Measurements from ENCODE around the gene TOR1B. TPM values are rescaled to one million over a fixed set of nuclear protein-coding genes. Genes with fewer than 3 reads are reported as not detected.

The TOR1B gene
- total RNA-seq, 2 experiments from 2014 or later: 13.3 to 14.9 TPM

DNA sequence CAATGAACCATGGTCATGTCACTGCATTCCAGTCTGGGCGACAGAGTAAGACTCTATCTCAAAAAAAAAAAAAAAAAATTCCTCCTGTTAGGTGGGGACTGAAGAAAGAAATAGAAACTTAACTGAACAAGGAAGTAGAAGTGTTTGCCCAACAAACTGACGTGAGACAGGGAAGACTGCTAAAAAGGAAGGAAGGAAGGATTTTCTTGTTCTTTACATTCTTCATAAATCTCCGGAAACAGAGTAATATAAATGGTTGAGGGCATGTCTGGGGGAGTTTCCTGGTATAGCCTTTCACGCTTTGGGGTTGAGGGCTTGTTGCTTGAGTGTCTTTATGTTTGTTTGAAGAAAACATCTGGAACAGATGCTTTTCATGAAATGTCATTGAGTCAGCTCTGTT is 3.1 kb downstream of the TOR1B start:
- no peak overlapping the region for H2AFZ ChIP-seq (ENCODE audit: low read length)
- H3K4me3 ChIP-seq (ENCODE audit: low read depth, low read length, poor library complexity, severe bottlenecking): no peak overlapping the region
- no peak overlapping the region for H3K27ac ChIP-seq (ENCODE audit: low read depth, low read length, poor library complexity, severe bottlenecking)
- TF ChIP-seq, protein P1, sequence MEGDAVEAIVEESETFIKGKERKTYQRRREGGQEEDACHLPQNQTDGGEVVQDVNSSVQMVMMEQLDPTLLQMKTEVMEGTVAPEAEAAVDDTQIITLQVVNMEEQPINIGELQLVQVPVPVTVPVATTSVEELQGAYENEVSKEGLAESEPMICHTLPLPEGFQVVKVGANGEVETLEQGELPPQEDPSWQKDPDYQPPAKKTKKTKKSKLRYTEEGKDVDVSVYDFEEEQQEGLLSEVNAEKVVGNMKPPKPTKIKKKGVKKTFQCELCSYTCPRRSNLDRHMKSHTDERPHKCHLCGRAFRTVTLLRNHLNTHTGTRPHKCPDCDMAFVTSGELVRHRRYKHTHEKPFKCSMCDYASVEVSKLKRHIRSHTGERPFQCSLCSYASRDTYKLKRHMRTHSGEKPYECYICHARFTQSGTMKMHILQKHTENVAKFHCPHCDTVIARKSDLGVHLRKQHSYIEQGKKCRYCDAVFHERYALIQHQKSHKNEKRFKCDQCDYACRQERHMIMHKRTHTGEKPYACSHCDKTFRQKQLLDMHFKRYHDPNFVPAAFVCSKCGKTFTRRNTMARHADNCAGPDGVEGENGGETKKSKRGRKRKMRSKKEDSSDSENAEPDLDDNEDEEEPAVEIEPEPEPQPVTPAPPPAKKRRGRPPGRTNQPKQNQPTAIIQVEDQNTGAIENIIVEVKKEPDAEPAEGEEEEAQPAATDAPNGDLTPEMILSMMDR (conservative IDR thresholded peaks at IDR 0.05; ENCODE audit: low read length): no peak
- no peak for TF ChIP-seq EZH2phosphoT487 (IDR thresholded peaks at IDR 0.05; ENCODE audit: borderline replicate concordance, low read depth, low read length)
- H3K4me2 ChIP-seq (ENCODE audit: low read length): no peak overlapping the region
- peaks cover 11% of the 10 kb centered on the region for H3K4me1 ChIP-seq (ENCODE audit: insufficient read depth, low read length, poor library complexity, severe bottlenecking)
- H3K79me2 ChIP-seq (ENCODE audit: insufficient read depth, low read depth, low read length): peaks cover 11% of the 10 kb centered on the region
- H3K9me2 ChIP-seq (ENCODE audit: insufficient read depth, low read length): no peaks in the 10 kb centered on the region
- H3K36me3 ChIP-seq (ENCODE audit: insufficient read depth, low read length): peaks cover 55% of the 10 kb centered on the region
- H3K9me3 ChIP-seq (ENCODE audit: low read length): no peaks in the 10 kb centered on the region
- intact Hi-C loops (cut with micrococcal nuclease; ENCODE audit: unreplicated experiment): no loop called here
- BruUV-seq (replicated peaks): no TSS peak
- ChIA-PET POLR2A (interaction anchor here (0.5 to 0.6 kb wide), 2 partner anchors 12 to 47 kb away, joined by 3 to 4 read pairs; no protein-coding TSS in a partner anchor), CTCF (ENCODE audit: unreplicated experiment) (no interaction called here)
- DNase-seq (ENCODE audit: low spot score): no peak
- H4K20me1 ChIP-seq (ENCODE audit: insufficient read depth, low read length): no peaks in the 10 kb centered on the region

DNA sequence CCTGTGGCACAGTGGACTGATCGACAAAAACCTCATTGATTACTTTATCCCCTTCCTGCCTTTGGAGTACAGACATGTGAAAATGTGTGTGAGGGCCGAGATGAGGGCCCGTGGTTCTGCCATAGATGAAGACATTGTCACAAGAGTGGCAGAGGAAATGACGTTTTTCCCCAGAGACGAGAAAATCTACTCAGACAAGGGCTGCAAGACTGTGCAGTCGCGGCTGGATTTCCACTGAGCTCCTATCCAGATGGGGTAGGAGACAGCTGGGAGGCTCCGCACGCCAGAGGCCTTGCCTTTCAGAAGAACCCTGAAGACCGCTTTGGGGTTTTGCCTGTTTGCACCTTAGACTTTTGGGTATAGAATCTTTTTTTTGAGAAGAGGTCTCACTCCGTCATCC is 6.4 kb downstream of the TOR1B start:
- TF ChIP-seq, protein P1 (conservative IDR thresholded peaks at IDR 0.05; ENCODE audit: low read length): no peak
- no peak for TF ChIP-seq EZH2phosphoT487 (IDR thresholded peaks at IDR 0.05; ENCODE audit: borderline replicate concordance, low read depth, low read length)
- Histone ChIP-seq H3K4me2 (ENCODE audit: low read length) (no peak overlapping the region), H3K4me1 (ENCODE audit: insufficient read depth, low read length, poor library complexity, severe bottlenecking) (peaks cover 4% of the 10 kb centered on the region), H3K4me3 (ENCODE audit: low read depth, low read length, poor library complexity, severe bottlenecking) (no peak overlapping the region), H4K20me1 (ENCODE audit: insufficient read depth, low read length) (no peaks in the 10 kb centered on the region), H3K27ac (ENCODE audit: low read depth, low read length, poor library complexity, severe bottlenecking) (no peak overlapping the region), H3K9me3 (ENCODE audit: low read length) (no peaks in the 10 kb centered on the region), H3K9me2 (ENCODE audit: insufficient read depth, low read length) (no peaks in the 10 kb centered on the region), H3K79me2 (ENCODE audit: insufficient read depth, low read depth, low read length) (peaks cover 2% of the 10 kb centered on the region), H2AFZ (ENCODE audit: low read length) (no peak overlapping the region), H3K36me3 (ENCODE audit: insufficient read depth, low read length) (peaks cover 84% of the 10 kb centered on the region)
- BruUV-seq (replicated peaks): no TSS peak
- POLR2A ChIA-PET: no interaction called here
- no peak for DNase-seq (ENCODE audit: low spot score)
- CTCF ChIA-PET (ENCODE audit: unreplicated experiment): no interaction called here
- intact Hi-C loops (cut with micrococcal nuclease; ENCODE audit: unreplicated experiment): no loop called here

DNA sequence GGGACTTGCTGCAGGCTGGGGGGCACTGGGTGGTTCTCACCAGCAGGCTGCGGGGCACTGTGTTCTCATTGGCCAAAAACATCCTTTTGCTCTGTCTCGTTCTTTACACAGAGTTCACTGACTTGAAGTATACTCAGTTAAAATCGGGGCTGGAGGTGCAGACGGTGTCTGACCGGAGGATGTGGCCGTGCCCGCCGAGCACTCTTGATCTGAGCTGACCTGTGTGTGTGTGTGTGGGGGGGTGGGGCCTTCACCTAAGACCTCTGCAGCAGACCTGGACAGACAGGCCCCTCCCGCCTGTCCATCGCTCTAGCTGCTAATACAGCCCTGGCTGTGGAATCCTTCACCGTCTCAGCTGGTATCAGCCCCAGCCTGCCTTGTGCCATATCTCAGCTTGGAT is 7.1 kb downstream of the TOR1B start:
- no peak overlapping the region for H3K4me2 ChIP-seq (ENCODE audit: low read length)
- ChIA-PET CTCF (ENCODE audit: unreplicated experiment) (no interaction called here), POLR2A (no interaction called here)
- H3K9me3 ChIP-seq (ENCODE audit: low read length): no peaks in the 10 kb centered on the region
- intact Hi-C loops (cut with micrococcal nuclease; ENCODE audit: unreplicated experiment): no loop called here
- TF ChIP-seq EZH2phosphoT487 (IDR thresholded peaks at IDR 0.05; ENCODE audit: borderline replicate concordance, low read depth, low read length): no peak
- TF ChIP-seq, protein P1 (conservative IDR thresholded peaks at IDR 0.05; ENCODE audit: low read length): no peak
- H2AFZ ChIP-seq (ENCODE audit: low read length): no peak overlapping the region
- no peaks in the 10 kb centered on the region for H3K9me2 ChIP-seq (ENCODE audit: insufficient read depth, low read length)
- H4K20me1 ChIP-seq (ENCODE audit: insufficient read depth, low read length): no peaks in the 10 kb centered on the region
- peaks cover 82% of the 10 kb centered on the region for H3K36me3 ChIP-seq (ENCODE audit: insufficient read depth, low read length)
- BruUV-seq (replicated peaks): no TSS peak
- no peak overlapping the region for H3K4me3 ChIP-seq (ENCODE audit: low read depth, low read length, poor library complexity, severe bottlenecking)
- no peak for DNase-seq (ENCODE audit: low spot score)
- no peaks in the 10 kb centered on the region for H3K79me2 ChIP-seq (ENCODE audit: insufficient read depth, low read depth, low read length)
- peaks cover 4% of the 10 kb centered on the region for H3K4me1 ChIP-seq (ENCODE audit: insufficient read depth, low read length, poor library complexity, severe bottlenecking)
- no peak overlapping the region for H3K27ac ChIP-seq (ENCODE audit: low read depth, low read length, poor library complexity, severe bottlenecking)
